ENCODE results near the gene NUDT4. TPM values are rescaled to one million over a fixed set of nuclear protein-coding genes. Genes with fewer than 3 reads are reported as not detected.

Gene NUDT4
- total and polyA plus RNA-seq, 2 of the 8 experiments (the other 6 are each of a cell fraction or from before 2014, with no cell fraction given): 17.3 to 71.7 TPM

- TF ChIP-seq CHD7 (IDR thresholded peaks at IDR 0.05; ENCODE audit: insufficient replicate concordance, low read length): no peak
- TF ChIP-seq NRF1 (IDR thresholded peaks at IDR 0.05; ENCODE audit: low read depth, low read length): no peak
- no peak for TF ChIP-seq POLR2AphosphoS5 (IDR thresholded peaks at IDR 0.05; ENCODE audit: low read depth, low read length)
- TF ChIP-seq POU5F1 (IDR thresholded peaks at IDR 0.05; ENCODE audit: low read depth, low read length): no peak
- TF ChIP-seq RAD21 (IDR thresholded peaks at IDR 0.05 in 1 of 2, conservative IDR thresholded peaks at IDR 0.05 in 1 of 2; ENCODE audit: low read depth in 2 of 2, low read length in 2 of 2): no peak
Measured at GRCh38 chr12:93348575-93349435, 28.9 kb upstream of the NUDT4 start (continued).

All from H1 (cell line).